A549 treated with ZK216348 at 1 μM for 4 hours (cell line): ENCODE results near the gene TKFC. TPM values are rescaled to one million over a fixed set of nuclear protein-coding genes. Genes with fewer than 3 reads are reported as not detected.

ENCODE experiments used
- total RNA-seq: library from RNA; stranded (reverse); fragments of 200-300 nt; extraction: Qiagen RNA extraction; gene quantifications from 5 replicates; pipeline ENCODE4 v1.2.3, GENCODE V29; 2022; ENCODE audit warnings: low read depth

The TKFC gene
- total RNA-seq = 41.9 to 77.8 TPM (median 71.2 TPM) in 5 replicates

DNA sequence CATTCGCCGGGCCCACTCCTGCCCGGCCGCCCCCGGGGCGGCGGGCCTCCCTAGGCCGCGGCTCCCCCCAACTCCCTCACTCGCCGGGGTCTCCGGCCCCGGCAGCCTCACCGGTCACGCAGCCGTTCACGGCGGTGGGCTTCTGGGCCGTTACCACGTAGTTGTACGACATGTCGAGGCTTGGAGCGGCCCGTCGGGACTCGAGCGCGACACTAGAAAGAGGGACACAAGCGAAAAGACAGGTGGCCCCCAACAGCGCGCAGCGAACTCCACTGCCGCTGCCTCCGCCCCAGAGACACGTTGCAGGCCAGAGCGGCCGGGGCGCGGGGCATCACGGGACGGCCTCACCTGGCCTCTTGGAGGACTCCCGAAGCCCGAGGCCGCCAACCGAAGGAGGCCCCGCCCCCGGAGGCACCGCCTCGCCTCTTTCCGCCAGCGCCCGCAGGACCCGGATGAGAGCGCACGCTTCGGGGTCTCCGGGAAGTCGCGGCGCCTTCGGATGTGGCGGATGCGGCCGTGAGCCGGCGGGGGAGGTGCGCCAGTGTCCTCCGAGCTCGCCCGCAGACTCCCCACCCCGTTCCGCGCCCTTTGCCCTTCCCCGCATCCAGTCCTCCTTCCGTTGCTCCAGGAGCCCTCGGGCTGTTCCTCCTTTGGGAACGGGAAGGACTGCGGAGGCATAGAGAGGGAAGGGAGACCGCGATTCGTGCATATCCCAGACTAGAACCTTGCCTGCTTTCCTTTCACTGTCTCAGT lies at the start of gene TKFC, which contains the start of gene DDB1:
Gene TKFC, plus strand, starts transcription at position 432 of the 753 bp plus-strand sequence. CDS start 1,501 bp downstream, outside the sequence.
Gene DDB1, minus strand, starts transcription at position 309 of the 753 bp plus-strand sequence. Its CDS starts 137 bp downstream, at position 172.

GRCh38 chr11:61294717-61295595 lies 38.1 kb upstream of the TKFC start, which contains the start of gene VWCE:
VWCE (minus strand) TSS chr11:61295316; CDS start chr11:61295037, 279 bp downstream.

GRCh38 chr11:61361741-61362541 lies 28.9 kb downstream of the TKFC start, which contains the start of the genes CYB561A3 and TMEM138:
CYB561A3 (minus strand) TSS chr11:61361882; CDS start chr11:61356713, 5,169 bp downstream.
TMEM138 (plus strand) TSS chr11:61362374; CDS start chr11:61364391, 2,017 bp downstream.

Other genes starting within 250 kb of the TKFC start
- gene CD5, start 230.7 kb upstream of the TKFC start, total RNA-seq = not detected in 5 replicates
- 15.7 to 19.2 TPM (median 18.7 TPM) in 5 replicates for gene VPS37C, start 171.8 kb upstream of the TKFC start, total RNA-seq
- gene PGA3, start 129.7 kb upstream of the TKFC start, total RNA-seq = not detected in 5 replicates
- not detected in 5 replicates for gene PGA4, start 110.9 kb upstream of the TKFC start, total RNA-seq
- not detected in 5 replicates for gene PGA5, start 92.1 kb upstream of the TKFC start, total RNA-seq
- gene VWCE, start 37.9 kb upstream of the TKFC start, total RNA-seq = 0.25 to 1.0 TPM (median 0.54 TPM) in 5 replicates
- gene DDB1, start 123 bp upstream of the TKFC start, total RNA-seq = 150 to 188 TPM (median 175 TPM) in 5 replicates
- gene CYB561A3, start 28.7 kb downstream of the TKFC start, total RNA-seq = 28.4 to 53.4 TPM (median 50.3 TPM) in 5 replicates
- gene TMEM138, start 29.1 kb downstream of the TKFC start, total RNA-seq = 85.9 to 114 TPM (median 105 TPM) in 5 replicates
- 14.8 to 18.7 TPM (median 17.5 TPM) in 5 replicates for gene TMEM216, start 59.4 kb downstream of the TKFC start, total RNA-seq
- gene CPSF7, start 96.7 kb downstream of the TKFC start, total RNA-seq = 71.1 to 76.3 TPM (median 74.8 TPM) in 5 replicates
- 37.5 to 46.1 TPM (median 43.3 TPM) in 5 replicates for gene SDHAF2, start 96.9 kb downstream of the TKFC start, total RNA-seq
- gene LRRC10B, start 175.5 kb downstream of the TKFC start, total RNA-seq = 0.09 to 0.24 TPM (median 0.12 TPM) in 4 of 5 replicates, not detected in the other
- 0.78 to 1.3 TPM (median 1.2 TPM) in 5 replicates for gene SYT7, start 247.8 kb downstream of the TKFC start, total RNA-seq